GM23338 (cell line): Measurements from ENCODE around the gene CSF2. TPM values are rescaled to one million over a fixed set of nuclear protein-coding genes. Genes with fewer than 3 reads are reported as not detected.

Source experiments
- ATAC-seq: fragments of 200-7000 bp; cut with Tn5 transposase; 3 replicates; pipeline ENCODE4 v1.9.1; 2020
- DNase-seq: peaks from one replicate; pipeline ENCODE4 v3.0.0-alpha.2; 2015; ENCODE audit warnings: low spot score
- H2AFZ ChIP-seq: fragments of 200-600 bp; sonication (generic); 2 replicates; pipeline ENCODE4 v1.8.0; 2016; ENCODE audit warnings: antibody characterized with exemption, mild to moderate bottlenecking, moderate library complexity
- H3F3A ChIP-seq: fragments of 200-600 bp; sonication (generic); replicated peaks from 2 replicates; pipeline ENCODE4 v1.8.0; 2017; ENCODE audit warnings: antibody characterized with exemption, mixed run types, low read depth
- H3K27ac ChIP-seq: fragments of 200-600 bp; sonication (generic); 2 replicates; pipeline ENCODE4 v1.6.1; 2016; ENCODE audit warnings: low read depth
- H3K27me3 ChIP-seq: fragments of 200-600 bp; sonication (generic); 2 replicates; pipeline ENCODE4 v1.8.0; 2016; ENCODE audit warnings: mild to moderate bottlenecking, mixed run types, moderate library complexity; ENCODE audit not compliant: insufficient read depth
- H3K36me3 ChIP-seq: fragments of 200-600 bp; sonication (generic); 2 replicates; pipeline ENCODE4 v1.8.0; 2016; ENCODE audit warnings: mild to moderate bottlenecking; ENCODE audit not compliant: insufficient read depth
- H3K4me1 ChIP-seq: fragments of 200-600 bp; sonication (generic); 2 replicates; pipeline ENCODE4 v1.8.0; 2016; ENCODE audit warnings: mild to moderate bottlenecking, moderate library complexity; ENCODE audit not compliant: insufficient read depth
- H3K4me2 ChIP-seq: fragments of 200-600 bp; sonication (generic); 2 replicates; pipeline ENCODE4 v1.7.1; 2017; ENCODE audit warnings: mixed run types
- H3K4me3 ChIP-seq: fragments of 200-600 bp; sonication (generic); 2 replicates; pipeline ENCODE4 v1.6.1; 2016; ENCODE audit warnings: mixed run types
- H3K79me2 ChIP-seq: fragments of 200-600 bp; sonication (generic); replicated peaks from 2 replicates; pipeline ENCODE4 v1.8.0; 2017; ENCODE audit warnings: mild to moderate bottlenecking; ENCODE audit not compliant: insufficient read depth
- H3K9me2 ChIP-seq: fragments of 200-600 bp; sonication (generic); 2 replicates; pipeline ENCODE4 v1.8.0; 2017; ENCODE audit not compliant: insufficient read depth
- H4K20me1 ChIP-seq: fragments of 200-600 bp; sonication (generic); replicated peaks from 2 replicates; pipeline ENCODE4 v1.8.0; 2017; ENCODE audit warnings: mild to moderate bottlenecking; ENCODE audit not compliant: insufficient read depth
- H3K27ac Mint-ChIP-seq: 2 replicates; pipeline ENCODE4 v1.8.0; 2020; ENCODE audit warnings: inconsistent platforms, mild to moderate bottlenecking, moderate library complexity, mixed read lengths
- H3K27me3 Mint-ChIP-seq: 3 replicates; pipeline ENCODE4 v1.8.0; 2022; ENCODE audit warnings: low read depth, mild to moderate bottlenecking, moderate library complexity, mixed read lengths, inconsistent platforms; ENCODE audit not compliant: insufficient read depth, poor library complexity
- H3K36me3 Mint-ChIP-seq: 3 replicates; pipeline ENCODE4 v1.8.0; 2021; ENCODE audit warnings: low read depth, mild to moderate bottlenecking, inconsistent platforms, moderate library complexity, mixed read lengths
- H3K4me1 Mint-ChIP-seq: 3 replicates; pipeline ENCODE4 v1.8.0; 2020; ENCODE audit warnings: mild to moderate bottlenecking, inconsistent platforms, mixed read lengths
- H3K4me3 Mint-ChIP-seq: 3 replicates; pipeline ENCODE4 v1.8.0; 2021; ENCODE audit warnings: moderate library complexity, mild to moderate bottlenecking, inconsistent platforms, mixed read lengths
- H3K9me3 Mint-ChIP-seq: 3 replicates; pipeline ENCODE4 v1.8.0; 2020; ENCODE audit warnings: moderate library complexity, mild to moderate bottlenecking, inconsistent platforms, mixed read lengths
- CREB1 ChIP-seq: fragments of 250-450 bp; sonication (Bioruptor Pico); IDR thresholded peaks from 2 replicates; pipeline ENCODE4 v1.5.0; 2020; ENCODE audit warnings: low read depth, mild to moderate bottlenecking, moderate library complexity
- EZH2 ChIP-seq: fragments of 200-600 bp; sonication (generic); IDR thresholded peaks from one replicate; pipeline ENCODE4 v1.8.0; 2017; ENCODE audit warnings: antibody characterized with exemption, mild to moderate bottlenecking, low read depth; ENCODE audit not compliant: unreplicated experiment
- EZH2phosphoT487 ChIP-seq: fragments of 200-600 bp; sonication (generic); IDR thresholded peaks from one replicate; pipeline ENCODE4 v1.8.1; 2018; ENCODE audit warnings: antibody characterized with exemption; ENCODE audit not compliant: unreplicated experiment
- JUNB ChIP-seq: IDR thresholded peaks from one replicate; pipeline ENCODE4 v1.6.1; 2016; ENCODE audit warnings: antibody characterized with exemption; ENCODE audit not compliant: unreplicated experiment
- NANOG ChIP-seq: IDR thresholded peaks from 2 replicates; pipeline ENCODE4 v1.6.1; 2016; ENCODE audit warnings: antibody characterized with exemption, borderline replicate concordance
- POLR2AphosphoS5 ChIP-seq: IDR thresholded peaks from 2 replicates; pipeline ENCODE4 v1.6.1; 2016; ENCODE audit warnings: antibody characterized with exemption, low read depth
- STAT1 ChIP-seq: IDR thresholded peaks from one replicate; pipeline ENCODE4 v1.6.1; 2016; ENCODE audit warnings: antibody characterized with exemption; ENCODE audit not compliant: unreplicated experiment
- ZNF114 ChIP-seq: fragments of 250-450 bp; sonication (Bioruptor Pico); IDR thresholded peaks from 2 replicates; pipeline ENCODE4 v1.5.0; 2020; ENCODE audit warnings: mild to moderate bottlenecking, moderate library complexity
- ZNF331 ChIP-seq: fragments of 250-450 bp; sonication (Bioruptor Pico); IDR thresholded peaks from 2 replicates; pipeline ENCODE4 v1.5.0; 2020; ENCODE audit warnings: low read depth, mild to moderate bottlenecking, moderate library complexity
- polyA plus RNA-seq: library from polyadenylated mRNA; unstranded; fragments of >200 nt; fragmentation: Nextera tagmentation; extraction: Ambion mirVana; gene quantifications from 2 replicates; pipeline ENCODE4 v1.2.1, GENCODE V29; 2016
- total RNA-seq: library from RNA; depleted of rRNA; stranded (reverse); fragments of >200 nt; shearing (Covaris generic); gene quantifications from 2 replicates; pipeline ENCODE4 v1.2.3, GENCODE V29; 2014
- TF ChIP-seq, protein P1 (sequence below): IDR thresholded peaks from one replicate; pipeline ENCODE4 v1.6.1; 2018; ENCODE audit warnings: antibody characterized with exemption; ENCODE audit not compliant: unreplicated experiment
- TF ChIP-seq, protein P2 (sequence below), 2 experiments: fragments of 200-600 bp in 1 of 2; sonication (generic) in 1 of 2; conservative IDR thresholded peaks; 2 replicates each; pipeline versions ENCODE4 v1.5.1 to v1.6.1; 2016 to 2017; ENCODE audit warnings: antibody characterized with exemption in 2 of 2, low read depth in 2 of 2, mild to moderate bottlenecking in 2 of 2, moderate library complexity in 1 of 2
- TF ChIP-seq, protein P3 (sequence below): fragments of 250-450 bp; sonication (Bioruptor Pico); IDR thresholded peaks from 2 replicates; pipeline ENCODE4 v1.5.0; 2020; ENCODE audit warnings: mild to moderate bottlenecking, moderate library complexity
- TF ChIP-seq, protein P4 (sequence below): IDR thresholded peaks from 2 replicates; pipeline ENCODE4 v1.6.1; 2016; ENCODE audit warnings: antibody characterized with exemption

Gene CSF2
- total and polyA plus RNA-seq, 2 experiments from 2014 or later, result not detected

DNA sequence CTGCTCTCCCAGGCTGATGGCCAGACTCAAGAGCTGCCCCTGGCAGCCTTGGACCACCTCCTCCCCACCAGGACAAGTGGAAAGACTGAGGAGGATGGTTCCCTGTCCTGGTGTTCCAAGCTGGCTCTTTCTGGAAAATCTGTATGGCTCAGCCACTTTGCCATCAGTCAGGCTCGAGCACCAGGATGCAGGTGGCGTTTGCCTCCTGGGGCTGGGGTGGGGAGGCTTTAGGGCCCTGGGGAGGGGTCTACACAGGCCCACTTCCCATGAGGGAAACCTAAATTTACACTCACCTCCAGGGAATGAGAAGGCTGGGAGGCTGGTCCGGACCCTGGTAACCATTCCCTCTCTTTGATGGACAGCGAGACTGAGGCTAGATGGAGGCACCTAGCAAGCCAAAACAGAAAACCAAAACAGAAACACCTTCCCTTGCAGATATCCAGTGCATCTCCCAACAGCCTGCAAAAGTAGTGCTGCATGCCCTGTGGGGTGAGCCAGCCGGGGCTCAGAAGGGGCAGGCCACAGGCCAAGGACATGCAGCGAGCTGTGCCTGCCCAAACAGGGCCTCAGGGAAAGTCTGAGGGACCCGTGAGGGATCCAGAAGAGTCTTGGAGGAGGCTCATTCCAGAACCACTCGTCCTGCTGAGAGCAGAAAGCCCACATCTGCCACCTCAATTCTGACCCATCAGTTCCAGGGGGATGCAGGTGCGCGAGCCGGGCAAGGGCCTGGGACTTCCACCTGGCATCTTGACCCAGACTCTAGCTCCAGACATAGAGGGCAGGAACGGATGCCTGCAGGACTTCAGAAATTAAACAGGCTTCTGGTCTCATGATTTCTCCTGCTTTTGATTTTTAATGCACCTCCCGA, 5.4 kb upstream of the CSF2 start:
- no peaks in the 10 kb centered on the region for H3K9me2 ChIP-seq
- no peak for TF ChIP-seq JUNB
- TF ChIP-seq STAT1, result no peak
- no peak for TF ChIP-seq ZNF331
- TF ChIP-seq, protein P1, sequence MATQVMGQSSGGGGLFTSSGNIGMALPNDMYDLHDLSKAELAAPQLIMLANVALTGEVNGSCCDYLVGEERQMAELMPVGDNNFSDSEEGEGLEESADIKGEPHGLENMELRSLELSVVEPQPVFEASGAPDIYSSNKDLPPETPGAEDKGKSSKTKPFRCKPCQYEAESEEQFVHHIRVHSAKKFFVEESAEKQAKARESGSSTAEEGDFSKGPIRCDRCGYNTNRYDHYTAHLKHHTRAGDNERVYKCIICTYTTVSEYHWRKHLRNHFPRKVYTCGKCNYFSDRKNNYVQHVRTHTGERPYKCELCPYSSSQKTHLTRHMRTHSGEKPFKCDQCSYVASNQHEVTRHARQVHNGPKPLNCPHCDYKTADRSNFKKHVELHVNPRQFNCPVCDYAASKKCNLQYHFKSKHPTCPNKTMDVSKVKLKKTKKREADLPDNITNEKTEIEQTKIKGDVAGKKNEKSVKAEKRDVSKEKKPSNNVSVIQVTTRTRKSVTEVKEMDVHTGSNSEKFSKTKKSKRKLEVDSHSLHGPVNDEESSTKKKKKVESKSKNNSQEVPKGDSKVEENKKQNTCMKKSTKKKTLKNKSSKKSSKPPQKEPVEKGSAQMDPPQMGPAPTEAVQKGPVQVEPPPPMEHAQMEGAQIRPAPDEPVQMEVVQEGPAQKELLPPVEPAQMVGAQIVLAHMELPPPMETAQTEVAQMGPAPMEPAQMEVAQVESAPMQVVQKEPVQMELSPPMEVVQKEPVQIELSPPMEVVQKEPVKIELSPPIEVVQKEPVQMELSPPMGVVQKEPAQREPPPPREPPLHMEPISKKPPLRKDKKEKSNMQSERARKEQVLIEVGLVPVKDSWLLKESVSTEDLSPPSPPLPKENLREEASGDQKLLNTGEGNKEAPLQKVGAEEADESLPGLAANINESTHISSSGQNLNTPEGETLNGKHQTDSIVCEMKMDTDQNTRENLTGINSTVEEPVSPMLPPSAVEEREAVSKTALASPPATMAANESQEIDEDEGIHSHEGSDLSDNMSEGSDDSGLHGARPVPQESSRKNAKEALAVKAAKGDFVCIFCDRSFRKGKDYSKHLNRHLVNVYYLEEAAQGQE, result no peak
- TF ChIP-seq POLR2AphosphoS5, result no peak
- TF ChIP-seq, protein P2, sequence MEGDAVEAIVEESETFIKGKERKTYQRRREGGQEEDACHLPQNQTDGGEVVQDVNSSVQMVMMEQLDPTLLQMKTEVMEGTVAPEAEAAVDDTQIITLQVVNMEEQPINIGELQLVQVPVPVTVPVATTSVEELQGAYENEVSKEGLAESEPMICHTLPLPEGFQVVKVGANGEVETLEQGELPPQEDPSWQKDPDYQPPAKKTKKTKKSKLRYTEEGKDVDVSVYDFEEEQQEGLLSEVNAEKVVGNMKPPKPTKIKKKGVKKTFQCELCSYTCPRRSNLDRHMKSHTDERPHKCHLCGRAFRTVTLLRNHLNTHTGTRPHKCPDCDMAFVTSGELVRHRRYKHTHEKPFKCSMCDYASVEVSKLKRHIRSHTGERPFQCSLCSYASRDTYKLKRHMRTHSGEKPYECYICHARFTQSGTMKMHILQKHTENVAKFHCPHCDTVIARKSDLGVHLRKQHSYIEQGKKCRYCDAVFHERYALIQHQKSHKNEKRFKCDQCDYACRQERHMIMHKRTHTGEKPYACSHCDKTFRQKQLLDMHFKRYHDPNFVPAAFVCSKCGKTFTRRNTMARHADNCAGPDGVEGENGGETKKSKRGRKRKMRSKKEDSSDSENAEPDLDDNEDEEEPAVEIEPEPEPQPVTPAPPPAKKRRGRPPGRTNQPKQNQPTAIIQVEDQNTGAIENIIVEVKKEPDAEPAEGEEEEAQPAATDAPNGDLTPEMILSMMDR (conservative IDR thresholded peaks at IDR 0.05; ENCODE audit: low read depth in 2 of 2), result no peak
- TF ChIP-seq EZH2, result no peak
- no peak for TF ChIP-seq NANOG
- TF ChIP-seq, protein P3, sequence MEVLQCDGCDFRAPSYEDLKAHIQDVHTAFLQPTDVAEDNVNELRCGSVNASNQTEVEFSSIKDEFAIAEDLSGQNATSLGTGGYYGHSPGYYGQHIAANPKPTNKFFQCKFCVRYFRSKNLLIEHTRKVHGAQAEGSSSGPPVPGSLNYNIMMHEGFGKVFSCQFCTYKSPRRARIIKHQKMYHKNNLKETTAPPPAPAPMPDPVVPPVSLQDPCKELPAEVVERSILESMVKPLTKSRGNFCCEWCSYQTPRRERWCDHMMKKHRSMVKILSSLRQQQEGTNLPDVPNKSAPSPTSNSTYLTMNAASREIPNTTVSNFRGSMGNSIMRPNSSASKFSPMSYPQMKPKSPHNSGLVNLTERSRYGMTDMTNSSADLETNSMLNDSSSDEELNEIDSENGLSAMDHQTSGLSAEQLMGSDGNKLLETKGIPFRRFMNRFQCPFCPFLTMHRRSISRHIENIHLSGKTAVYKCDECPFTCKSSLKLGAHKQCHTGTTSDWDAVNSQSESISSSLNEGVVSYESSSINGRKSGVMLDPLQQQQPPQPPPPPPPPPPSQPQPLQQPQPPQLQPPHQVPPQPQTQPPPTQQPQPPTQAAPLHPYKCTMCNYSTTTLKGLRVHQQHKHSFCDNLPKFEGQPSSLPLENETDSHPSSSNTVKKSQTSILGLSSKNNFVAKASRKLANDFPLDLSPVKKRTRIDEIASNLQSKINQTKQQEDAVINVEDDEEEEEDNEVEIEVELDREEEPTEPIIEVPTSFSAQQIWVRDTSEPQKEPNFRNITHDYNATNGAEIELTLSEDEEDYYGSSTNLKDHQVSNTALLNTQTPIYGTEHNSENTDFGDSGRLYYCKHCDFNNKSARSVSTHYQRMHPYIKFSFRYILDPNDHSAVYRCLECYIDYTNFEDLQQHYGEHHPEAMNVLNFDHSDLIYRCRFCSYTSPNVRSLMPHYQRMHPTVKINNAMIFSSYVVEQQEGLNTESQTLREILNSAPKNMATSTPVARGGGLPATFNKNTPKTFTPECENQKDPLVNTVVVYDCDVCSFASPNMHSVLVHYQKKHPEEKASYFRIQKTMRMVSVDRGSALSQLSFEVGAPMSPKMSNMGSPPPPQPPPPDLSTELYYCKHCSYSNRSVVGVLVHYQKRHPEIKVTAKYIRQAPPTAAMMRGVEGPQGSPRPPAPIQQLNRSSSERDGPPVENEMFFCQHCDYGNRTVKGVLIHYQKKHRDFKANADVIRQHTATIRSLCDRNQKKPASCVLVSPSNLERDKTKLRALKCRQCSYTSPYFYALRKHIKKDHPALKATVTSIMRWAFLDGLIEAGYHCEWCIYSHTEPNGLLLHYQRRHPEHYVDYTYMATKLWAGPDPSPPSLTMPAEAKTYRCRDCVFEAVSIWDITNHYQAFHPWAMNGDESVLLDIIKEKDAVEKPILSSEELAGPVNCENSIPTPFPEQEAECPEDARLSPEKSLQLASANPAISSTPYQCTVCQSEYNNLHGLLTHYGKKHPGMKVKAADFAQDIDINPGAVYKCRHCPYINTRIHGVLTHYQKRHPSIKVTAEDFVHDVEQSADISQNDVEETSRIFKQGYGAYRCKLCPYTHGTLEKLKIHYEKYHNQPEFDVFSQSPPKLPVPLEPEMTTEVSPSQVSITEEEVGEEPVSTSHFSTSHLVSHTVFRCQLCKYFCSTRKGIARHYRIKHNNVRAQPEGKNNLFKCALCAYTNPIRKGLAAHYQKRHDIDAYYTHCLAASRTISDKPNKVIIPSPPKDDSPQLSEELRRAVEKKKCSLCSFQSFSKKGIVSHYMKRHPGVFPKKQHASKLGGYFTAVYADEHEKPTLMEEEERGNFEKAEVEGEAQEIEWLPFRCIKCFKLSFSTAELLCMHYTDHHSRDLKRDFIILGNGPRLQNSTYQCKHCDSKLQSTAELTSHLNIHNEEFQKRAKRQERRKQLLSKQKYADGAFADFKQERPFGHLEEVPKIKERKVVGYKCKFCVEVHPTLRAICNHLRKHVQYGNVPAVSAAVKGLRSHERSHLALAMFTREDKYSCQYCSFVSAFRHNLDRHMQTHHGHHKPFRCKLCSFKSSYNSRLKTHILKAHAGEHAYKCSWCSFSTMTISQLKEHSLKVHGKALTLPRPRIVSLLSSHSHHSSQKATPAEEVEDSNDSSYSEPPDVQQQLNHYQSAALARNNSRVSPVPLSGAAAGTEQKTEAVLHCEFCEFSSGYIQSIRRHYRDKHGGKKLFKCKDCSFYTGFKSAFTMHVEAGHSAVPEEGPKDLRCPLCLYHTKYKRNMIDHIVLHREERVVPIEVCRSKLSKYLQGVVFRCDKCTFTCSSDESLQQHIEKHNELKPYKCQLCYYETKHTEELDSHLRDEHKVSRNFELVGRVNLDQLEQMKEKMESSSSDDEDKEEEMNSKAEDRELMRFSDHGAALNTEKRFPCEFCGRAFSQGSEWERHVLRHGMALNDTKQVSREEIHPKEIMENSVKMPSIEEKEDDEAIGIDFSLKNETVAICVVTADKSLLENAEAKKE (CRISPR knock-in tag), result no peak
- no peak for TF ChIP-seq EZH2phosphoT487
- TF ChIP-seq CREB1, result no peak
- no peak for TF ChIP-seq ZNF114 (CRISPR knock-in tag)
- TF ChIP-seq, protein P4, sequence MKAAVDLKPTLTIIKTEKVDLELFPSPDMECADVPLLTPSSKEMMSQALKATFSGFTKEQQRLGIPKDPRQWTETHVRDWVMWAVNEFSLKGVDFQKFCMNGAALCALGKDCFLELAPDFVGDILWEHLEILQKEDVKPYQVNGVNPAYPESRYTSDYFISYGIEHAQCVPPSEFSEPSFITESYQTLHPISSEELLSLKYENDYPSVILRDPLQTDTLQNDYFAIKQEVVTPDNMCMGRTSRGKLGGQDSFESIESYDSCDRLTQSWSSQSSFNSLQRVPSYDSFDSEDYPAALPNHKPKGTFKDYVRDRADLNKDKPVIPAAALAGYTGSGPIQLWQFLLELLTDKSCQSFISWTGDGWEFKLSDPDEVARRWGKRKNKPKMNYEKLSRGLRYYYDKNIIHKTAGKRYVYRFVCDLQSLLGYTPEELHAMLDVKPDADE, result no peak
- no peaks in the 10 kb centered on the region for H3K36me3 ChIP-seq
- Mint-ChIP-seq H3K27ac (0 out of 2 replicates have a peak overlapping the region, but pooled peaks have one; percentile 28), H3K4me1 (no peaks in the 10 kb centered on the region), H3K4me3 (no peak overlapping the region), H3K36me3 (no peaks in the 10 kb centered on the region; the same call in 2 of the 3 replicates), H3K27me3 (peaks cover 7% of the 10 kb centered on the region), H3K9me3 (no peaks in the 10 kb centered on the region; the same call in 2 of the 3 replicates)
- no peak overlapping the region for H3K4me2 ChIP-seq
- no peaks in the 10 kb centered on the region for H3K79me2 ChIP-seq
- H2AFZ ChIP-seq, result no peak overlapping the region
- DNase-seq, result no peak
- H3F3A ChIP-seq, result no peaks in the 10 kb centered on the region
- H3K27ac ChIP-seq, result no peak overlapping the region
- no peak overlapping the region for H3K4me3 ChIP-seq
- no peaks in the 10 kb centered on the region for H3K27me3 ChIP-seq
- no peaks in the 10 kb centered on the region for H3K4me1 ChIP-seq
- ATAC-seq, result no peak
- no peaks in the 10 kb centered on the region for H4K20me1 ChIP-seq
